HCT116 (cell line): ENCODE data around the gene QPCT. TPM values are rescaled to one million over a fixed set of nuclear protein-coding genes. Genes with fewer than 3 reads are reported as not detected.
"Not testable (repeated sequence)": the region's sequence is repeated elsewhere in the genome, so short reads cannot be mapped to it uniquely, and the experiment has no call there.

Source experiments
- ATAC-seq: fragments of 200-7000 bp; cut with Tn5 transposase; 2 replicates; pipeline ENCODE4 v1.9.1; 2020; ENCODE audit warnings: mild to moderate bottlenecking, moderate library complexity
- BruUV-seq: library from RNA; stranded (reverse); fragments of 400-500 nt; replicated peaks from 2 replicates; lab custom pipeline; 2021; lab: Mats Ljungman, UMichigan
- CTCF ChIA-PET: fragments of 300-600 bp; sonication (Branson Sonifier 250); formaldehyde crosslinking; loops from one replicate; lab custom pipeline; 2021; ENCODE audit warnings: antibody characterized with exemption; lab: Charles Lee
- POLR2A ChIA-PET: fragments of 300-600, 350-600 bp; sonication (Branson Sonifier 250); formaldehyde crosslinking; loops from one replicate; lab custom pipeline; 2021; ENCODE audit warnings: antibody characterized with exemption; lab: Charles Lee
- RAD21 ChIA-PET, 2 experiments: fragments of 300-600 bp; sonication (Branson Sonifier 250); formaldehyde crosslinking; loops; one replicate each; lab custom pipeline; 2023; ENCODE audit warnings: low total read pairs in 2 of 2; ENCODE audit not compliant: uncharacterized antibody in 2 of 2, unreplicated experiment in 2 of 2, low non-redundant PET in 1 of 2; lab: Charles Lee
- DNase-seq: peaks from one replicate; pipeline ENCODE4 v3.0.0-alpha.2; 2010; ENCODE audit warnings: low read depth, low spot score
- H2AFZ ChIP-seq: fragments of 200-600 bp; shearing (Covaris generic), sonication (generic); 2 replicates; pipeline ENCODE4 v1.6.1; 2017; ENCODE audit warnings: low read depth, mixed run types, mixed read lengths, antibody characterized with exemption, low read length; ENCODE audit not compliant: poor library complexity, severe bottlenecking
- H3K27ac ChIP-seq: 2 replicates; pipeline ENCODE4 v1.5.1; 2012; ENCODE audit warnings: low read depth, low read length
- H3K27me3 ChIP-seq: fragments of 200-600 bp; sonication (generic); 2 replicates; pipeline ENCODE4 v1.6.1; 2016; ENCODE audit warnings: mixed run types, low read length, mixed read lengths; ENCODE audit not compliant: insufficient read depth
- H3K36me3 ChIP-seq, 2 experiments: fragments of 200-500 bp in 1 of 2; fragments of 200-600 bp in 1 of 2; sonication (Bioruptor generic) in 1 of 2; sonication (generic) in 1 of 2; 2 replicates each; pipeline versions ENCODE4 v1.5.1 to v1.6.1; 2014 to 2016; ENCODE audit warnings: low read length in 2 of 2, inconsistent platforms in 1 of 2, mixed read lengths in 1 of 2, mixed run types in 1 of 2; ENCODE audit not compliant: insufficient read depth in 2 of 2, control insufficient read depth in 1 of 2
- H3K4me1 ChIP-seq, 2 experiments: fragments of 200-600 bp in 1 of 2; sonication (generic) in 1 of 2; 2 replicates each; pipeline versions ENCODE4 v1.5.1 to v1.6.1; 2012 to 2017; ENCODE audit warnings: low read length in 2 of 2, inconsistent platforms in 1 of 2, mild to moderate bottlenecking in 1 of 2, mixed read lengths in 1 of 2, mixed run types in 1 of 2, moderate library complexity in 1 of 2; ENCODE audit not compliant: insufficient read depth in 2 of 2, control insufficient read depth in 1 of 2
- H3K4me2 ChIP-seq: fragments of 200-600 bp; sonication (generic); 2 replicates; pipeline ENCODE4 v1.6.1; 2017; ENCODE audit warnings: mixed run types, low read length, mixed read lengths
- H3K4me3 ChIP-seq, 2 experiments: fragments of 200-600 bp in 1 of 2; sonication (generic) in 1 of 2; replicated peaks in 1 of 2; 2 replicates each; pipeline ENCODE4 v1.5.1; 2011 to 2016; ENCODE audit warnings: low read length in 2 of 2, control low read depth in 1 of 2, low read depth in 1 of 2, mild to moderate bottlenecking in 1 of 2, mixed read lengths in 1 of 2, mixed run types in 1 of 2
- H3K79me2 ChIP-seq: fragments of 200-600 bp; sonication (generic); 2 replicates; pipeline ENCODE4 v1.6.1; 2017; ENCODE audit warnings: mild to moderate bottlenecking, mixed run types, low read length, moderate library complexity, mixed read lengths; ENCODE audit not compliant: insufficient read depth
- H3K9ac ChIP-seq: fragments of 200-600 bp; sonication (generic); 2 replicates; pipeline ENCODE4 v1.6.1; 2016; ENCODE audit warnings: low read length, mixed read lengths
- H3K9me2 ChIP-seq: fragments of 200-600 bp; sonication (generic), shearing (Covaris generic); 2 replicates; pipeline ENCODE4 v1.6.1; 2017; ENCODE audit warnings: mixed run types, mild to moderate bottlenecking, moderate library complexity; ENCODE audit not compliant: insufficient read depth
- H3K9me3 ChIP-seq, 2 experiments: fragments of 200-500 bp in 1 of 2; fragments of 200-600 bp in 1 of 2; sonication (Bioruptor generic) in 1 of 2; sonication (generic) in 1 of 2; 2 replicates each; pipeline ENCODE4 v1.6.1; 2014 to 2017; ENCODE audit warnings: low read length in 2 of 2, mixed read lengths in 2 of 2, inconsistent platforms in 1 of 2, low read depth in 1 of 2, mild to moderate bottlenecking in 1 of 2, mixed run types in 1 of 2, moderate library complexity in 1 of 2; ENCODE audit not compliant: control insufficient read depth in 1 of 2, insufficient read depth in 1 of 2
- H4K20me1 ChIP-seq: fragments of 200-600 bp; sonication (generic), shearing (Covaris generic); 2 replicates; pipeline ENCODE4 v1.6.1; 2017; ENCODE audit warnings: mixed run types, mild to moderate bottlenecking, moderate library complexity; ENCODE audit not compliant: insufficient read depth
- CEBPB ChIP-seq: IDR thresholded peaks from 2 replicates; pipeline ENCODE4 v1.6.1; 2012; ENCODE audit warnings: low read depth
- CTCF ChIP-seq, 3 experiments: fragments of 200-600 bp in 1 of 3; sonication (generic) in 1 of 3; IDR thresholded peaks in 2 of 3; conservative IDR thresholded peaks in 1 of 3; 2 replicates each; pipeline ENCODE4 v1.5.1; 2012 to 2017; ENCODE audit warnings: low read depth in 2 of 3, low read length in 2 of 3, antibody characterized with exemption in 1 of 3, borderline replicate concordance in 1 of 3, control low read depth in 1 of 3, mild to moderate bottlenecking in 1 of 3, mixed read lengths in 1 of 3, mixed run types in 1 of 3, moderate library complexity in 1 of 3; ENCODE audit not compliant: insufficient read depth in 1 of 3
- FOSL1 ChIP-seq: IDR thresholded peaks from 2 replicates; pipeline ENCODE4 v1.6.1; 2012; ENCODE audit warnings: low read depth
- RAD21 ChIP-seq: IDR thresholded peaks from 2 replicates; pipeline ENCODE4 v1.6.1; 2012; ENCODE audit warnings: low read depth, mild to moderate bottlenecking
- ZNF274 ChIP-seq: fragments of 200-500 bp; sonication (Bioruptor generic); IDR thresholded peaks from 2 replicates; pipeline ENCODE4 v1.6.1; 2014; ENCODE audit warnings: mild to moderate bottlenecking, low read depth, low read length, inconsistent platforms
- intact Hi-C: fragments of 100-400 bp; cut with micrococcal nuclease; formaldehyde crosslinking; loops from 2 replicates; pipeline ENCODE4 v1.10.0; 2022
- total RNA-seq: library from RNA; stranded (reverse); gene quantifications from one replicate; pipeline ENCODE4 v1.2.1, GENCODE V29; 2021; ENCODE audit not compliant: unreplicated experiment

QPCT gene
- total RNA-seq, 1 experiment from 2014 or later = not detected

DNA sequence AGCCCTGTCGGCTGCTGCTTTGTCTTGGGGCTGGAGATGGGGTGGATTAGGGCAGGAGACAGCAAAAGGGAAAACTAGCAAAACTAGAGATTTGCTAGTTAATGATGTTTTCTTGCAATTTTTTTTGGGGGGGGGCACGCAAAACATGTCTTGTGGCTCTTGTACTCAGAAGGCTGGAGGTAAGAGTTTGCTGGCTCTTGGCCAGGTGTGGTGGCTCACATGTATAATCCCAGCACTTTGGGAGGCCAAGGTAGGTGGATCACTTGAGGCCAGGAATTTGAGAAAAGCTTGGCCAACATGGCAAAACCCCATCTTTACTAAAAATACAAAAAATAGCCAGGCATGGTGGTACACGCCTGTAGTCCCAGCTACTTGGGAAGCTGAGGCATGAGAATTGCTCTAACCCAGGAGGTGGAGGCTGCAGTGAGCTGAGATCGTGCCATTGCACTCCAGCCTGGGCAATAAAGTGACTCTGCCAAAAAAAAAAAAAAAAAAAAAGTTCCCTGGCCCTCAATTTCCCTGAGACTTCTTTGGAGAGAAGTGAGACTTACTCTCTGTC is 69.6 kb downstream of the QPCT start:
- H3K9me2 ChIP-seq, H3K4me1 ChIP-seq, H3K9me3 ChIP-seq, H3K79me2 ChIP-seq, H3K27ac ChIP-seq, H3K36me3 ChIP-seq, H3K4me3 ChIP-seq, BruUV-seq, DNase-seq, H4K20me1 ChIP-seq, H3K27me3 ChIP-seq, H3K9ac ChIP-seq: not testable (repeated sequence)
- ChIA-PET POLR2A (interaction anchor here (1.0 to 1.2 kb wide), 2 partner anchors 174 to 258 kb away, joined by 3 to 5 read pairs; no protein-coding TSS in a partner anchor), RAD21 (interaction anchor here (0.7 to 2.8 kb wide), 14 partner anchors 9 to 464 kb away, joined by 4 to 38 read pairs (median 6); no protein-coding TSS in a partner anchor), CTCF (interaction anchor here (0.6 to 8.8 kb wide), 17 partner anchors 8 to 477 kb away, joined by 3 to 186 read pairs (median 4); no protein-coding TSS in a partner anchor)
- peak overlapping the region; percentile 11; the same call in 1 of the 2 replicates for H3K4me2 ChIP-seq
- intact Hi-C loops = loop anchor here (1.0 to 10.0 kb wide), 4 partner anchors 161 to 463 kb away; no protein-coding TSS in a partner anchor
- peak overlapping the region; percentile 75 for H2AFZ ChIP-seq
- peak; percentile 52 for ATAC-seq

DNA sequence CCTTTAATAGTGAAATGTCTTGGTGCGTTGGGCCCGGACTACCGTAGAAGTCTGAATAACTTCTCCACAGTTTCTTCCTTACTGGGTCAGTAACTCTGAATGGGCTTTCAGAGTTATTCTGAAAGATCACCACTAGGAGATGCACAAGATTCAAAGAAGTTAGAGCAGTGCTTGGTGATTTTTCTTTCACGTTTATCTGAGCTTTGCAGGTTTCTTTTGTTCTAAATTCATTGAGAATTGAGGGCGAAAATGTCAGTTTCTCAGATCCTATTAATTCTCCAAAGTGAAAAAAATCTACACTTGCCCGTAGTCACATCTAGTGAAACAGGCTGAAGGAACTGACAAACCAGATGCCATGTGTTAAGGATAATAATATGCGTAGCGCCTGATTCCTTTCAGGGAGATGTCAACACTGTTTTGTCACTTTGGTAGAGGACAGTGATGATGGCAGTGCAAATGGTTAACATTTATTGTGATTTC is 70.1 kb downstream of the QPCT start:
- BruUV-seq = no TSS peak
- no peaks in the 10 kb centered on the region for H3K79me2 ChIP-seq
- ChIA-PET POLR2A (interaction anchor here (1.0 to 1.2 kb wide), 2 partner anchors 174 to 258 kb away, joined by 3 to 5 read pairs; no protein-coding TSS in a partner anchor), RAD21 (interaction anchor here (0.7 to 2.8 kb wide), 13 partner anchors 8 to 463 kb away, joined by 4 to 38 read pairs (median 7); no protein-coding TSS in a partner anchor), CTCF (interaction anchor here (0.5 to 8.8 kb wide), 17 partner anchors 9 to 477 kb away, joined by 3 to 186 read pairs (median 4); no protein-coding TSS in a partner anchor)
- H4K20me1 ChIP-seq = no peaks in the 10 kb centered on the region
- no peaks in the 10 kb centered on the region for H3K27me3 ChIP-seq
- H3K27ac ChIP-seq = no peak overlapping the region
- H3K4me1 ChIP-seq = no peaks in the 10 kb centered on the region
- peak; percentile 73 to 93 (median 86) for TF ChIP-seq CTCF (IDR thresholded peaks at IDR 0.05 in 2 of 3, conservative IDR thresholded peaks at IDR 0.05 in 1 of 3; ENCODE audit: borderline replicate concordance in 1 of 3, insufficient read depth in 1 of 3, low read depth in 2 of 3, low read length in 2 of 3)
- TF ChIP-seq ZNF274 = no peak
- TF ChIP-seq RAD21 = peak; percentile 97
- TF ChIP-seq FOSL1 = no peak
- TF ChIP-seq CEBPB = peak; percentile 9; the same call in 1 of the 2 replicates
- ATAC-seq (peak; percentile 91), DNase-seq (peak; percentile 42)
- no peak overlapping the region for H3K4me3 ChIP-seq
- no peaks in the 10 kb centered on the region for H3K9me2 ChIP-seq
- intact Hi-C loops = loop anchor here (1.0 to 10.0 kb wide), 4 partner anchors 160 to 463 kb away; no protein-coding TSS in a partner anchor
- H3K36me3 ChIP-seq = no peaks in the 10 kb centered on the region
- H3K9me3 ChIP-seq = no peaks in the 10 kb centered on the region
- peak overlapping the region; percentile 11; the same call in 1 of the 2 replicates for H3K4me2 ChIP-seq
- peak overlapping the region; percentile 75 for H2AFZ ChIP-seq
- H3K9ac ChIP-seq = no peak overlapping the region
